H7 (cell line): ENCODE data around the gene SLC5A6. TPM values are rescaled to one million over a fixed set of nuclear protein-coding genes. Genes with fewer than 3 reads are reported as not detected.

ENCODE experiments used
- DNase-seq: peaks from one replicate; pipeline ENCODE4 v3.0.0; 2012
- H3K27me3 ChIP-seq: 2 replicates; pipeline ENCODE4 v1.6.0; 2011; ENCODE audit warnings: mild to moderate bottlenecking, low read length; ENCODE audit not compliant: control insufficient read depth, insufficient read depth
- H3K36me3 ChIP-seq: replicated peaks from 2 replicates; pipeline ENCODE4 v1.5.1; 2011; ENCODE audit warnings: low read length; ENCODE audit not compliant: control insufficient read depth, insufficient read depth
- H3K4me3 ChIP-seq: 2 replicates; pipeline ENCODE4 v1.5.1; 2011; ENCODE audit warnings: low read depth, mild to moderate bottlenecking, control low read depth, low read length, moderate library complexity; ENCODE audit not compliant: insufficient read depth
- total RNA-seq: library from RNA; depleted of rRNA; stranded (reverse); fragments of >200 nt; shearing (Covaris generic); gene quantifications from 2 replicates; pipeline ENCODE4 v1.2.3, GENCODE V29; 2014; rRNA removed

SLC5A6 gene
- total RNA-seq, 1 experiment from 2014 or later, result 120 TPM

DNA sequence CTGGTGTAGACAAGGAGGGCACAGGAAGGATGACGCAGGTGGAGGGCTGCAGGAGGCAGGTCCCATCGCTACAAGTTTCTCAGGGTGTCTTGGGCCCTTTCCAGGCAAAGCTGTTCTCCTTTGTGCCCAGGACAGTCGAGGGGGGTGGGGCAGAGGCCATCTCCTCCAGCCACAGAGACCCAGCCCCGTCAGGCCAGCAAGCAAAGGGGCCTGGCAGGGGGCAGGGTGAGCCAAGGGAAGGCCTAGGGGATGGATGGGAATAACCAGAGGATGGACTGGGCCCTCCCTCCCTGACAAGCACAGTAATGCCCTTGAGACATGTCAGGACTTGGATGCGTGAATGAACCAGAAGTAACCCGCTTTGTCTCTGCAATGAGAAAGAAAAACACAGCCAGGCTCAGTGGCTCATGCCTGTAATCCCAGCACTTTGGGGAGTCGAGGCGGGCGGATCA lies 57.0 kb downstream of the SLC5A6 start:
- Histone ChIP-seq H3K27me3 (no peaks in the 10 kb centered on the region), H3K36me3 (no peaks in the 10 kb centered on the region), H3K4me3 (no peak overlapping the region)
- DNase-seq, result peak; percentile 56

DNA sequence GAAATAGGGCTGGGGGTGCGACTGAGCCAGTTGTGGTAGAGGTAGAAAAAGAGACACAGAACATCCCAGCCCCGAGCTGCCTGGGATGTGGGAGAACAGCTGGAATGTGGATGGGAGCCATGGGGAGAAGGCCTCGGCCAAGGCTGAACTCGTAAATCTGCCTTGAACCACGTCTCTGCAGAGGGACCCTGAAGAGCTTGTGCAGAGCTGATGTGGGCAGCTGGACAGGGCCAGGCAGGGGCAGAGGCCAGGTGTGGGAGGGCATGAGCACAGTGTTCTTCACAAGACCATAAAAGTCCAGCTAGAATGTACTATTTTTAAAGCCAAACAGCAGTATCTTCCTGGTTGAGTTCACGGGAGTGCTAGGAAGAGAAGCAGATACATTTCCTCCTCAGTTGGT lies 57.6 kb downstream of the SLC5A6 start:
- no peak for DNase-seq
- Histone ChIP-seq H3K27me3 (no peaks in the 10 kb centered on the region), H3K36me3 (no peaks in the 10 kb centered on the region), H3K4me3 (no peak overlapping the region)

DNA sequence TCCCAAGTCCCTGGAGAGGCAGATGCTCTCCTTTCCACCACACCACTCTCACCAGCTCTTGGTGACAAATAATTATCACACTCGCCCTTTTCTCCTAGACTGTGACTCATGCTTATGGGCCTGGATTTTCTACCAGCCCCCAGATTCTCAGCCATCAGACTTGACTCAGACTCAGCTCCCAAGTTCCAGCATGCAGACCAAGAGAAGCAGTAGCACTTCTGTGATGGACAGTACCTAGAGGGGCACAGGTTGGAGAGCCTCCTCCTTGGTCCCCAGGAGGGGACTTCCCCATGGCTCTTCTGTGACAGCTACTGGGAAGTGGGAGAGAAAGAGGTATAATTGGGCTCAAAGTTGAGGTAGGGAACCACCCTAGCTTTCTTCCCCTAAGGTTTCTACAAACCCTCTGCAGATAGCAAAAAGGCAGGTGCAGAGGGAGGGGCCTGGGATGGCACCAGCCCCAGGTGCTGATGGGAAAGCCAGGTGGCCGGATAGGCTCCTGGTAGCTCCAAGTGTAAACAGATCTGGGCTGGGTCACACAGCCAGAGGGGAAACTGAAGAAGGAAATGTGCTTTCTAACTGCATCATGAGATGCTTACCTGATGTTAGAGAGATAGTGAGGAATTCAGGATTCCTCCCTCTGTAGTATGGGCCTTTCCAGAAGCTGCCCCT lies 59.1 kb downstream of the SLC5A6 start:
- DNase-seq, result no peak
- no peak overlapping the region for H3K4me3 ChIP-seq
- no peaks in the 10 kb centered on the region for H3K27me3 ChIP-seq
- H3K36me3 ChIP-seq, result no peaks in the 10 kb centered on the region

DNA sequence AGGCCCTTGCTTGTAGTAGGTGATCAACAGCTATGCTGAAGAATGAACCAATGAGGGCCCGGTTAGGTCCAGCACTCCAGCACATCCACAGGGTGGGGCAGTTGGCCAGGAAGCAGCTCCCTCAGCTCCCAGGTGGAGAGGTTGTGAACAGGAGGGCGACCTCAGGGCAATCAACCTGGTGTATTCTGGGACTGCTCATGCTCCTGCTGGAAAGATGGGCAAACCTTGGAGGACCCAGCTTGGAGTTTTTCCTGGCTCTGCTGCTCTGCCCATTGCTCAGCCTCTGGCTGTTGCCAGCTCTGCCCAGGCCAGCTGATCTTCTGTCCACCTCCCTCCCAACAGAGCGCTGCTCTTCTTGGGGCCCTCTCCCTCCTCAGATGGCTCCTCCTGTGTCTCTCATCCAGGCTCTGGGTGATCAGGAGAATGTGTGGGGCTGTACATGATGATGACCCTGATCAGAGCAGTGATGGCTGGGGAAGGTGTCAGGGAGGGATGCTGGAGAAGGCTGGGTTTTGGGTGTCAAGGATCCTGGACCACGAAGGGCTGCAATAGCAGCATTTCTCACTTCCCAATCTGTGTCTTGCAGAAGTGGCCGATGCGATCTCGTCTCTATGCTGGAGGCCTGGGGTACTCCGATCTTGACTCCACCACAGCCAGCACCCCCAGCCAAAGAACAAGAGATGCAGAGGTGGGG lies 59.8 kb downstream of the SLC5A6 start:
- H3K27me3 ChIP-seq, result no peaks in the 10 kb centered on the region
- peak; percentile 74 for DNase-seq
- no peak overlapping the region for H3K4me3 ChIP-seq
- H3K36me3 ChIP-seq, result no peaks in the 10 kb centered on the region

DNA sequence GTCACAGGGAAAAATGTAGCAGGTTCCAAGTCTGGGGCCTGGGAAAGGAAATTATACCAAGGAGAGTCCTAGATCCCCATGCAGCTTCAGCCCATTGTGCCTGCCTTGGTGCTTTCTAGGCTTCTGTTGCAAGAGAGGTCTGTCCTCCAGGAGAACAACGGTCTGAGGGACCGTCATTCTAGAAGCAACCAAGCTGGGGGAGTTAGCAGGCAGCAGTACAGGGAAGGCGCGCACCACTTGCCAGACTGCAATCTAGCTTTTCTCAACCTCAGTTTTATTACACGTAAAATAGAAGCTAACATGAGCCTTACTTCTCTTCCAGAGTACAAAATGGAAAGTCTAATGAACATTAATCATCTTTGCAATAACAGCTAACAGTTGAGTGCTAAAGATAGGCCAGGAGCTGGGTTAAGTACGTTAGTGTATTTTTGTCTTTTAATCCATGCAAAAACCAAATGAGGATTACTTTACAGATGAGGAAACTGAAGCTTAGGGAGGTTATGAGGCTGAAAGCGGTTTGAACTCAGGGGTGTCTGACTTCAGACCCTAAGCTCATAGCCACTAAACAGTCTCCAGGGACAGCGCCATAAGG lies 61.3 kb downstream of the SLC5A6 start:
- DNase-seq, result no peak

More for the DNA sequence above, 61.3 kb downstream of the SLC5A6 start:
- Histone ChIP-seq H3K36me3 (no peaks in the 10 kb centered on the region), H3K27me3 (no peaks in the 10 kb centered on the region), H3K4me3 (no peak overlapping the region)

Other genes with a start within 250 kb of the SLC5A6 start
- gene MAPRE3, start 241.6 kb downstream of the SLC5A6 start, total RNA-seq, result 0.42 and 1.6 TPM in 2 replicates
- 46.5 and 46.6 TPM in 2 replicates for gene TMEM214, start 179.3 kb downstream of the SLC5A6 start, total RNA-seq
- 45.4 and 46.7 TPM in 2 replicates for gene AGBL5, start 160.6 kb downstream of the SLC5A6 start, total RNA-seq
- 197 and 228 TPM in 2 replicates for gene OST4, start 140.6 kb downstream of the SLC5A6 start, total RNA-seq
- gene EMILIN1, start 133.7 kb downstream of the SLC5A6 start, total RNA-seq, result 5.1 and 5.8 TPM in 2 replicates
- gene KHK, start 125.5 kb downstream of the SLC5A6 start, total RNA-seq, result 3.3 and 5.3 TPM in 2 replicates
- gene CGREF1, start 93.1 kb downstream of the SLC5A6 start, total RNA-seq, result 1.0 and 1.6 TPM in 2 replicates
- gene ABHD1, start 88.5 kb downstream of the SLC5A6 start, total RNA-seq, result 0.55 TPM in 1 of 2 replicates, not detected in the other
- 84.5 and 87.3 TPM in 2 replicates for gene PREB, start 77.6 kb downstream of the SLC5A6 start, total RNA-seq
- gene PRR30, start 72.9 kb downstream of the SLC5A6 start, total RNA-seq, result not detected in 2 replicates
- not detected in 2 replicates for gene TCF23, start 63.3 kb downstream of the SLC5A6 start, total RNA-seq
- 182 and 203 TPM in 2 replicates for gene ATRAID, start 227 bp downstream of the SLC5A6 start, total RNA-seq
- 73.7 and 84.2 TPM in 2 replicates for gene CAD, start 5.1 kb upstream of the SLC5A6 start, total RNA-seq
- gene SLC30A3, start 50.8 kb upstream of the SLC5A6 start, total RNA-seq, result 0.89 and 1.4 TPM in 2 replicates
- not detected in 2 replicates for gene DNAJC5G, start 63.2 kb upstream of the SLC5A6 start, total RNA-seq
- gene TRIM54, start 70.2 kb upstream of the SLC5A6 start, total RNA-seq, result 3.4 and 5.5 TPM in 2 replicates
- gene UCN, start 96.2 kb upstream of the SLC5A6 start, total RNA-seq, result 0.66 TPM in 1 of 2 replicates, not detected in the other
- gene MPV17, start 110.8 kb upstream of the SLC5A6 start, total RNA-seq, result 53.8 and 60.8 TPM in 2 replicates
- 147 and 152 TPM in 2 replicates for gene GTF3C2, start 144.5 kb upstream of the SLC5A6 start, total RNA-seq
- 31.6 and 33.1 TPM in 2 replicates for gene EIF2B4, start 158.1 kb upstream of the SLC5A6 start, total RNA-seq
- gene SNX17, start 158.3 kb upstream of the SLC5A6 start, total RNA-seq, result 110 and 129 TPM in 2 replicates
- gene ZNF513, start 168.5 kb upstream of the SLC5A6 start, total RNA-seq, result 11.8 and 19.2 TPM in 2 replicates
- gene PPM1G, start 197.3 kb upstream of the SLC5A6 start, total RNA-seq, result 151 and 164 TPM in 2 replicates
- 150 and 162 TPM in 2 replicates for gene NRBP1, start 216.4 kb upstream of the SLC5A6 start, total RNA-seq
- gene KRTCAP3, start 230.1 kb upstream of the SLC5A6 start, total RNA-seq, result 9.0 and 13.4 TPM in 2 replicates